A549 (cell line): ENCODE measurements around the gene FBP1. TPM values are rescaled to one million over a fixed set of nuclear protein-coding genes. Genes with fewer than 3 reads are reported as not detected.

Source experiments
- ATAC-seq, 2 experiments: fragments of 200-7000 bp in 1 of 2; fragments of >200 bp in 1 of 2; cut with Nextera tagmentation in 1 of 2; cut with Tn5 transposase in 1 of 2; 3 replicates each; pipeline versions ENCODE4 v1.8.0 to v1.9.1; 2018 to 2020; ENCODE audit warnings: mild to moderate bottlenecking in 1 of 2, moderate library complexity in 1 of 2
- CTCF ChIA-PET: fragments of 300-600 bp; sonication (Branson Sonifier 250); formaldehyde crosslinking; extraction: SDS; loops from one replicate; lab custom pipeline; 2021; ENCODE audit warnings: antibody characterized with exemption, inconsistent platforms; lab: Yijun Ruan, JAX
- POLR2A ChIA-PET: fragments of 350-600 bp; formaldehyde crosslinking; extraction: SDS; loops from one replicate; lab custom pipeline; 2021; ENCODE audit warnings: antibody characterized with exemption, inconsistent platforms; lab: Yijun Ruan, JAX
- DNase-seq, 2 experiments: peaks; one replicate each; pipeline versions ENCODE4 v3.0.0 to v3.0.0-alpha.2; 2011 to 2016; ENCODE audit warnings: low read depth in 1 of 2, low spot score in 1 of 2
- FAIRE-seq: peaks from 2 replicates; lab custom pipeline; 2011; peaks lifted over from hg19 to GRCh38; lab: Jason Lieb, UNC
- H3K27ac ChIP-seq, 2 experiments: fragments of >200 bp; sonication (Bioruptor Twin); formaldehyde crosslinking; 3 replicates each; pipeline ENCODE4 v1.5.1; 2016 to 2017
- H3K4me1 ChIP-seq: fragments of >200 bp; sonication (Bioruptor Twin); formaldehyde crosslinking; 3 replicates; pipeline ENCODE4 v1.6.1; 2016
- H3K4me2 ChIP-seq: fragments of >200 bp; sonication (Bioruptor Twin); formaldehyde crosslinking; 3 replicates; pipeline ENCODE4 v1.6.1; 2016
- H3K4me3 ChIP-seq: fragments of >200 bp; sonication (Bioruptor Twin); formaldehyde crosslinking; 3 replicates; pipeline ENCODE4 v1.5.1; 2016
- H3K9me3 ChIP-seq: fragments of >200 bp; sonication (Bioruptor Twin); formaldehyde crosslinking; 3 replicates; pipeline ENCODE4 v1.6.1; 2016
- CHD2 ChIP-seq: fragments of 150-350 bp; IDR thresholded peaks from 2 replicates; pipeline ENCODE4 v1.6.1; 2014; ENCODE audit warnings: low read length; ENCODE audit not compliant: partially characterized antibody
- CHD4 ChIP-seq: fragments of 200-600 bp; sonication (generic); IDR thresholded peaks from 2 replicates; pipeline ENCODE4 v1.6.1; 2016; ENCODE audit warnings: antibody characterized with exemption, mild to moderate bottlenecking, borderline replicate concordance
- EHMT2 ChIP-seq: fragments of 200-600 bp; sonication (generic); IDR thresholded peaks from 2 replicates; pipeline ENCODE4 v1.6.1; 2016; ENCODE audit warnings: antibody characterized with exemption, low read depth, mild to moderate bottlenecking, moderate library complexity
- EP300 ChIP-seq, 2 experiments: fragments of >200 bp; sonication (Bioruptor Twin); formaldehyde crosslinking; IDR thresholded peaks; 2 replicates in 1 of 2; 3 replicates in 1 of 2; pipeline ENCODE4 v1.6.1; 2016 to 2017
- ESRRA ChIP-seq: fragments of 150-350 bp; IDR thresholded peaks from 2 replicates; pipeline ENCODE4 v1.6.1; 2014; ENCODE audit warnings: mild to moderate bottlenecking, low read length, borderline replicate concordance
- FOXS1 ChIP-seq: fragments of 250-450 bp; sonication (Bioruptor Pico); IDR thresholded peaks from 2 replicates; pipeline ENCODE4 v1.5.0; 2020; ENCODE audit warnings: mild to moderate bottlenecking, moderate library complexity
- GATA3 ChIP-seq: IDR thresholded peaks from 2 replicates; pipeline ENCODE4 v1.6.1; 2012; ENCODE audit warnings: borderline replicate concordance
- HEYL ChIP-seq: fragments of 250-450 bp; sonication (Bioruptor Pico); IDR thresholded peaks from 2 replicates; pipeline ENCODE4 v1.8.0; 2021; ENCODE audit warnings: mild to moderate bottlenecking, moderate library complexity
- HOXB13 ChIP-seq: fragments of 250-450 bp; sonication (Bioruptor Pico); IDR thresholded peaks from 2 replicates; pipeline ENCODE4 v1.5.0; 2020; ENCODE audit warnings: low read depth, mild to moderate bottlenecking, moderate library complexity
- KDM1A ChIP-seq: fragments of 200-600 bp; sonication (generic); IDR thresholded peaks from 2 replicates; pipeline ENCODE4 v1.6.1; 2016; ENCODE audit warnings: low read depth, mild to moderate bottlenecking
- KDM5A ChIP-seq: fragments of 200-600 bp; sonication (generic); IDR thresholded peaks from 2 replicates; pipeline ENCODE4 v1.6.1; 2016; ENCODE audit warnings: antibody characterized with exemption, mild to moderate bottlenecking
- MAFK ChIP-seq: fragments of 450-650 bp; IDR thresholded peaks from 2 replicates; pipeline ENCODE4 v1.6.1; 2014; ENCODE audit not compliant: partially characterized antibody
- MAZ ChIP-seq: fragments of 150-350 bp; IDR thresholded peaks from 2 replicates; pipeline ENCODE4 v1.6.1; 2014; ENCODE audit warnings: antibody characterized with exemption, low read depth, low read length, borderline replicate concordance
- MYC ChIP-seq: IDR thresholded peaks from 2 replicates; pipeline ENCODE4 v1.6.1; 2012; ENCODE audit warnings: mild to moderate bottlenecking, inconsistent platforms, low read length, improper control_type of control experiment, borderline replicate concordance
- NPAS2 ChIP-seq: fragments of 250-450 bp; sonication (Bioruptor Pico); IDR thresholded peaks from 2 replicates; pipeline ENCODE4 v1.8.0; 2022; ENCODE audit warnings: mild to moderate bottlenecking, moderate library complexity, borderline replicate concordance
- PHF8 ChIP-seq: fragments of 200-600 bp; sonication (generic); IDR thresholded peaks from 2 replicates; pipeline ENCODE4 v1.6.1; 2016; ENCODE audit warnings: low read depth, mild to moderate bottlenecking, antibody characterized with exemption, moderate library complexity, borderline replicate concordance
- RCOR1 ChIP-seq: fragments of 150-350 bp; IDR thresholded peaks from 2 replicates; pipeline ENCODE4 v1.6.1; 2014; ENCODE audit warnings: antibody characterized with exemption, low read length, low read depth
- RNF2 ChIP-seq: fragments of 200-600 bp; sonication (generic); IDR thresholded peaks from 2 replicates; pipeline ENCODE4 v1.6.1; 2016; ENCODE audit warnings: low read depth, mild to moderate bottlenecking, antibody characterized with exemption, moderate library complexity, borderline replicate concordance
- SREBF2 ChIP-seq: fragments of 450-650 bp; IDR thresholded peaks from 2 replicates; pipeline ENCODE4 v1.6.1; 2014; ENCODE audit warnings: mild to moderate bottlenecking, moderate library complexity
- WGBS: methylation state at CpG from one replicate; pipeline ENCODE4 v1.1.6; 2017; ENCODE audit errors: missing lambda C conversion rate; 5-methylcytosine and 5-hydroxymethylcytosine counted together
- polyA plus RNA-seq, 4 experiments: library from polyadenylated mRNA; depleted of rRNA in 3 of 4; stranded (reverse); fragments of >200 nt; fragmentation: RNase III in 1 of 4; extraction: RNeasy Plus Mini Kit Qiagen cat#74134 plus additional on column Dnase treatment in 1 of 4; gene quantifications; 2 replicates in 3 of 4; 3 replicates in 1 of 4; pipeline ENCODE4 v1.2.3, GENCODE V29; 2011 to 2017
- TF ChIP-seq, protein P1 (sequence below): IDR thresholded peaks from 2 replicates; pipeline ENCODE4 v1.6.1; 2012
- TF ChIP-seq, protein P2 (sequence below): fragments of 200-600 bp; sonication (generic); IDR thresholded peaks from 2 replicates; pipeline ENCODE4 v1.6.1; 2016; ENCODE audit warnings: antibody characterized with exemption, mild to moderate bottlenecking, moderate library complexity
- TF ChIP-seq, protein P3 (sequence below): fragments of >200 bp; sonication (Bioruptor Twin); formaldehyde crosslinking; IDR thresholded peaks from 2 replicates; pipeline ENCODE4 v1.6.1; 2016
- TF ChIP-seq, protein P4 (sequence below): IDR thresholded peaks from 2 replicates; pipeline ENCODE4 v1.6.1; 2012
- TF ChIP-seq, protein P5 (sequence below): fragments of 250-450 bp; sonication (Bioruptor Pico); IDR thresholded peaks from 2 replicates; pipeline ENCODE4 v1.5.0; 2020; ENCODE audit warnings: low read depth, mild to moderate bottlenecking, moderate library complexity

Gene FBP1
- polyA plus RNA-seq, 2 of the 4 experiments (the other 2 are of a cell fraction): not detected

DNA sequence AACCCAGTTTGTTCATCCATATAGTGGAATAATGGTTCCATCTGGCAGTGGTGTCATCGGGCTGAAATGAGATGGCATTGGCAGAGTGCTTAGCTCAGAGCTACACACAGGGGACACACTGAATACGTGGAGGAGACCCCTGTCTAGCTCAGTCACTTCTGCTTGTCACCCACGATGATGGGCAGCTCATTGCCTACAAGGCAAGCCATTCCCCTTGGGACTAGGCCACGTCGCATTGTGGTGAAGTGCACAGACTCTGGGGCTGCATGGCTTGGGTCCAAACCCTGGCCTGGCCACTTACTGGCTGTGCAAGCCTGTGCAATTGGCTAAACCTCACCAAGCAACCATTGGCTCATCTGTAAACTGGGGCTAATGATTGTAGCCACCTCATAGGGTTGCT lies 3.2 kb upstream of the FBP1 start:
- H3K4me2 ChIP-seq: no peak overlapping the region
- H3K4me1 ChIP-seq: no peaks in the 10 kb centered on the region
- ATAC-seq: no peak
- ChIA-PET POLR2A (no interaction called here), CTCF (interaction anchor here (0.8 to 2.3 kb wide), 6 partner anchors 19 to 489 kb away, joined by 3 to 6 read pairs (median 3); no protein-coding TSS in a partner anchor)
- no peak overlapping the region for H3K4me3 ChIP-seq
- no peak overlapping the region for H3K27ac ChIP-seq
- TF ChIP-seq HEYL (CRISPR knock-in tag): no peak
- no peak for TF ChIP-seq ESRRA
- no peak for TF ChIP-seq PHF8
- no peak for TF ChIP-seq SREBF2
- TF ChIP-seq EP300 (IDR thresholded peaks at IDR 0.05): no peak
- TF ChIP-seq RCOR1: no peak
- TF ChIP-seq CHD2: no peak
- TF ChIP-seq, protein P1, sequence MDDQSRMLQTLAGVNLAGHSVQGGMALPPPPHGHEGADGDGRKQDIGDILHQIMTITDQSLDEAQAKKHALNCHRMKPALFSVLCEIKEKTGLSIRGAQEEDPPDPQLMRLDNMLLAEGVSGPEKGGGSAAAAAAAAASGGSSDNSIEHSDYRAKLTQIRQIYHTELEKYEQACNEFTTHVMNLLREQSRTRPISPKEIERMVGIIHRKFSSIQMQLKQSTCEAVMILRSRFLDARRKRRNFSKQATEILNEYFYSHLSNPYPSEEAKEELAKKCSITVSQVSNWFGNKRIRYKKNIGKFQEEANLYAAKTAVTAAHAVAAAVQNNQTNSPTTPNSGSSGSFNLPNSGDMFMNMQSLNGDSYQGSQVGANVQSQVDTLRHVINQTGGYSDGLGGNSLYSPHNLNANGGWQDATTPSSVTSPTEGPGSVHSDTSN: no peak
- TF ChIP-seq, all 56 proteins: peak for 0
- H3K9me3 ChIP-seq: no peaks in the 10 kb centered on the region
- no peak for DNase-seq
- FAIRE-seq: no peak
- 61% methylated on average over 5 of the region's 5 CpGs for WGBS

DNA sequence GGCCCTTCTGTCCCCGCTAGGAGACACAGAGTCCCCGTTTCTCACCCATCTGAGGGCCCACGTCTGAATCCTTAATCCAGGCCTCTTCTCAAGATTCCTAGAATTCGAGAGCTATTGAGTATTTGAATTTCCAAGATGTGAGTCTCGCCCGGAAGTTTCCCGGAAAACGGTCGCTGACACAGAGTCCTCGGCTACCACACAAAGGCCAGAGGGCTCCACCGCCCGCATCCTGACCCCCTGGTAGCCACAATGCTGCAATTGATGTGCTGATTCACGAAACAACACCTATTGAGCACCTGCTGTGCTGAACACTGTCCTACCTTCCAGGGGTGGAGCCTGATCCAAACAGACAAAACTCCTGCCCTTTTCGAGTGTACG lies 670 bp upstream of the FBP1 start:
- ChIA-PET POLR2A (no interaction called here), CTCF (interaction anchor here (0.8 to 1.6 kb wide), 2 partner anchors 29 to 488 kb away, joined by 3 read pairs; no protein-coding TSS in a partner anchor)
- FAIRE-seq (no peak), DNase-seq (no peak), ATAC-seq (no peak)
- Histone ChIP-seq H3K4me1 (no peaks in the 10 kb centered on the region), H3K27ac (no peak overlapping the region), H3K4me2 (no peak overlapping the region; the same call in 2 of the 3 replicates), H3K4me3 (no peak overlapping the region), H3K9me3 (no peaks in the 10 kb centered on the region)
- TF ChIP-seq CHD4 (no peak), GATA3 (no peak)
- TF ChIP-seq, protein P2, sequence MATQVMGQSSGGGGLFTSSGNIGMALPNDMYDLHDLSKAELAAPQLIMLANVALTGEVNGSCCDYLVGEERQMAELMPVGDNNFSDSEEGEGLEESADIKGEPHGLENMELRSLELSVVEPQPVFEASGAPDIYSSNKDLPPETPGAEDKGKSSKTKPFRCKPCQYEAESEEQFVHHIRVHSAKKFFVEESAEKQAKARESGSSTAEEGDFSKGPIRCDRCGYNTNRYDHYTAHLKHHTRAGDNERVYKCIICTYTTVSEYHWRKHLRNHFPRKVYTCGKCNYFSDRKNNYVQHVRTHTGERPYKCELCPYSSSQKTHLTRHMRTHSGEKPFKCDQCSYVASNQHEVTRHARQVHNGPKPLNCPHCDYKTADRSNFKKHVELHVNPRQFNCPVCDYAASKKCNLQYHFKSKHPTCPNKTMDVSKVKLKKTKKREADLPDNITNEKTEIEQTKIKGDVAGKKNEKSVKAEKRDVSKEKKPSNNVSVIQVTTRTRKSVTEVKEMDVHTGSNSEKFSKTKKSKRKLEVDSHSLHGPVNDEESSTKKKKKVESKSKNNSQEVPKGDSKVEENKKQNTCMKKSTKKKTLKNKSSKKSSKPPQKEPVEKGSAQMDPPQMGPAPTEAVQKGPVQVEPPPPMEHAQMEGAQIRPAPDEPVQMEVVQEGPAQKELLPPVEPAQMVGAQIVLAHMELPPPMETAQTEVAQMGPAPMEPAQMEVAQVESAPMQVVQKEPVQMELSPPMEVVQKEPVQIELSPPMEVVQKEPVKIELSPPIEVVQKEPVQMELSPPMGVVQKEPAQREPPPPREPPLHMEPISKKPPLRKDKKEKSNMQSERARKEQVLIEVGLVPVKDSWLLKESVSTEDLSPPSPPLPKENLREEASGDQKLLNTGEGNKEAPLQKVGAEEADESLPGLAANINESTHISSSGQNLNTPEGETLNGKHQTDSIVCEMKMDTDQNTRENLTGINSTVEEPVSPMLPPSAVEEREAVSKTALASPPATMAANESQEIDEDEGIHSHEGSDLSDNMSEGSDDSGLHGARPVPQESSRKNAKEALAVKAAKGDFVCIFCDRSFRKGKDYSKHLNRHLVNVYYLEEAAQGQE: no peak
- TF ChIP-seq, protein P3, sequence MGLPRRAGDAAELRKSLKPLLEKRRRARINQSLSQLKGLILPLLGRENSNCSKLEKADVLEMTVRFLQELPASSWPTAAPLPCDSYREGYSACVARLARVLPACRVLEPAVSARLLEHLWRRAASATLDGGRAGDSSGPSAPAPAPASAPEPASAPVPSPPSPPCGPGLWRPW: no peak
- 85% methylated on average over 15 of the region's 15 CpGs for WGBS

DNA sequence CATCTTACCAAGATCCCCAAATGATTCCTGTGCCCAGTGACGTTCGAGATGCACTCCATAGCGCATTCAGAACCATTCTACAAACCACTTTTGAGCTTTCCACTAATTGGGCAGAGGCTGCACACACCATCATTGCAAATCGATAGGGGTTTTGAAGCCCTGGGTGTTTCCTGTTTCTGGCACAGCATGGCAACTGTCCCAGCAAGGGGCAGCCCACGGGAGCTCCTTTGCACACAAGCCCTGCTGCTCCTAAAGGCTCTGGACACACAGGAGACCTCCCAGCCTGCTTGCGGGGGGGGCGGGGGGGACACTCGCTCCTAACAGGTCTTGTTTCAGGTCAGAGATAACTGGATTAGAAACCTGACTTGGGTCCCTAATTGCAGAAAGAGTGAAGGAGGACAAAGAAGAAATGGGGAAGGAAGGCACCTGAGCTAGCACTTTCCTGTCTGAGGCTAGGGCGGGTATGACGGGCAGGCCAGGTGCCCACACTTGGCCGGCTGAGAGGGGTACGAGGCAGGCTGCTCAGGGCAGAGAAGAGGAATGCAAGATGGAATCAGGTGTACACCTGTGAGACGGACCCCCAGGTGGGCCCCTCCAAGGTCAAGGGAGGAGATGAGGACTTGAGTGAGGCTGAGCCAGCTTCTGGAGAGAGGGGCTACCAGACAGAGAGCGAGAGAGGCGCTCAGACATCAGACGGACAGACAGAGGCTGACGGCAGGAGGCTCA lies 820 bp downstream of the FBP1 start:
- ChIA-PET CTCF (interaction anchor here (1.3 kb wide), 1 partner anchor 27 kb away, joined by 3 read pairs; no protein-coding TSS in a partner anchor), POLR2A (no interaction called here)
- FAIRE-seq (no peak), ATAC-seq (peak in 1 of 2 experiments; percentile 15; a peak in 1 of 6 replicates), DNase-seq (no peak)
- WGBS: 81% methylated on average over 14 of the region's 17 CpGs
- Histone ChIP-seq H3K4me3 (no peak overlapping the region), H3K27ac (no peak overlapping the region), H3K4me1 (no peaks in the 10 kb centered on the region), H3K9me3 (no peaks in the 10 kb centered on the region), H3K4me2 (no peak overlapping the region)
- TF ChIP-seq HOXB13 (CRISPR knock-in tag) (no peak), MYC (no peak), KDM5A (no peak), GATA3 (no peak), FOXS1 (CRISPR knock-in tag) (no peak), MAZ (no peak), RNF2 (no peak), PHF8 (no peak), KDM1A (no peak), CHD4 (no peak), NPAS2 (CRISPR knock-in tag) (no peak), EHMT2 (no peak), MAFK (no peak)
- TF ChIP-seq, protein P3: no peak
- TF ChIP-seq, protein P4, sequence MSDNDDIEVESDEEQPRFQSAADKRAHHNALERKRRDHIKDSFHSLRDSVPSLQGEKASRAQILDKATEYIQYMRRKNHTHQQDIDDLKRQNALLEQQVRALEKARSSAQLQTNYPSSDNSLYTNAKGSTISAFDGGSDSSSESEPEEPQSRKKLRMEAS: no peak
- TF ChIP-seq, protein P5, sequence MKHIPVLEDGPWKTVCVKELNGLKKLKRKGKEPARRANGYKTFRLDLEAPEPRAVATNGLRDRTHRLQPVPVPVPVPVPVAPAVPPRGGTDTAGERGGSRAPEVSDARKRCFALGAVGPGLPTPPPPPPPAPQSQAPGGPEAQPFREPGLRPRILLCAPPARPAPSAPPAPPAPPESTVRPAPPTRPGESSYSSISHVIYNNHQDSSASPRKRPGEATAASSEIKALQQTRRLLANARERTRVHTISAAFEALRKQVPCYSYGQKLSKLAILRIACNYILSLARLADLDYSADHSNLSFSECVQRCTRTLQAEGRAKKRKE: no peak
